Kidney glomerular epithelial cell (primary cell): Measurements from ENCODE around the gene TOGARAM2.

ENCODE experiments used
- DNase-seq: peaks from one replicate; lab custom pipeline; 2025; lab: John Stamatoyannopoulos, UW

The TOGARAM2 gene

DNA sequence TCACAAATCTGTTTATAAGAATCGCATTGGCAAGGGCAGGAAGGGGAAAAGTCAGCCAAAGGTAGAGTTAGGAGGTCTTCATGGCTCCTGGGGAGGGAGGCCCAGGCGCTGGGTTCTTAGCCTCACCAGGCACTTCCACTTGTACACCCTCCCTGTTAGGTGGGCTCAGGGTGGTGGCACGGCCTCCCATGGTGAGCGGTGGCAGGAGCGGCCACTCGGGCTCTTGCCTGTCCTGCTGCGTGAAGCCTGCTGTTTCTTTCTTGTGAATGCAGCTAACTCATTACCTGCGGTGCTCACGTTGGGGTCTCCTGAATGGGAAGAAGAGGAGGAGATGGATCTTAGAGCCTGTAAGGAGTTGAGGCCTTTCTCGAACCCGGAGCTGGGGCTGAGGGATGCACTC lies 40.8 kb downstream of the TOGARAM2 start:
- no peak for DNase-seq

DNA sequence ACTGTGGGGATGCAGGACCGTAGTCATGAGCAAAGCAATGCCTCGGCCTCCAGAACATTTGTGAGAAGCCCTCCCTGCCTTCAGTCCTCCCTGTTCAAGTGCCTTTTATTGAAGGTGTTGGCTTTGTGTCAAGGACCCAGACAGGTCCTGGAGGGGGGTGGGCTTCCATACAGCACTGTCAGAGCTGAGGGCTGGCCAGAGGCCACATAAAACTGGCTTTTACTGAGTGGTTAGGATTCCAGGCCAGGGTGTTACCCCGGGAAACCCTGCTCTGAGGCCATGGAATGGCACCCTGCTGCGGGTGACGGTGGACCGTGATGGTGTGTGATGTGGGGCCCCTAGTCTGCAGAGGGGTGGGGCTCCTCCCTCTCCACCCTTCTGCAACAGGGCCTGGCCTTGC lies 41.6 kb downstream of the TOGARAM2 start:
- no peak for DNase-seq

GRCh38 chr2:29023188-29023587 lies 42.1 kb downstream of the TOGARAM2 start:
- no peak for DNase-seq

GRCh38 chr2:29024882-29025430 lies 43.9 kb downstream of the TOGARAM2 start:
- DNase-seq = no peak

DNA sequence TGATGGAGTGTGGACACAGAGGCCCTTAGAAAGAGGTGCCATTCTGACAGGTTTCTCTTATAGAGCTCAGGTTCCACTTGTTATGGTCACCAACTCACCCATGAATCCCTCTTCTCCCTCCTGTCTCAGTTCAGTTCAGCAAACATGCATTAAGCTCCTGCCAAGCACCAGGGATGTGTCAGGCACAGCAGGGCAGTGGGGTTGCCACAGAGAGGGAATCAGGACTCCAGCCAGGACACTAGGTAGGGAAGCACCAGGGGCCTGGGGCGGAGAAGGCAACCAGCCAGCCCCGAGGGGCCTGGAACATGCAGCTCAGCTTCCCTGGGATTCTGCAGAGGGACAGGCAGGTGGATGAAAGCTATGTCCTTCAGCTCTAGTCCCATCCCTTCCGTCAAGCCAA lies 44.6 kb downstream of the TOGARAM2 start:
- no peak for DNase-seq

GRCh38 chr2:29031046-29031445 lies 49.9 kb downstream of the TOGARAM2 start:
- DNase-seq = no peak

GRCh38 chr2:29032189-29032588 lies 51.1 kb downstream of the TOGARAM2 start:
- no peak for DNase-seq

GRCh38 chr2:29033172-29033571 lies 52.1 kb downstream of the TOGARAM2 start:
- DNase-seq = peak; percentile 39

GRCh38 chr2:29033656-29034055 lies 52.6 kb downstream of the TOGARAM2 start:
- DNase-seq = no peak

DNA sequence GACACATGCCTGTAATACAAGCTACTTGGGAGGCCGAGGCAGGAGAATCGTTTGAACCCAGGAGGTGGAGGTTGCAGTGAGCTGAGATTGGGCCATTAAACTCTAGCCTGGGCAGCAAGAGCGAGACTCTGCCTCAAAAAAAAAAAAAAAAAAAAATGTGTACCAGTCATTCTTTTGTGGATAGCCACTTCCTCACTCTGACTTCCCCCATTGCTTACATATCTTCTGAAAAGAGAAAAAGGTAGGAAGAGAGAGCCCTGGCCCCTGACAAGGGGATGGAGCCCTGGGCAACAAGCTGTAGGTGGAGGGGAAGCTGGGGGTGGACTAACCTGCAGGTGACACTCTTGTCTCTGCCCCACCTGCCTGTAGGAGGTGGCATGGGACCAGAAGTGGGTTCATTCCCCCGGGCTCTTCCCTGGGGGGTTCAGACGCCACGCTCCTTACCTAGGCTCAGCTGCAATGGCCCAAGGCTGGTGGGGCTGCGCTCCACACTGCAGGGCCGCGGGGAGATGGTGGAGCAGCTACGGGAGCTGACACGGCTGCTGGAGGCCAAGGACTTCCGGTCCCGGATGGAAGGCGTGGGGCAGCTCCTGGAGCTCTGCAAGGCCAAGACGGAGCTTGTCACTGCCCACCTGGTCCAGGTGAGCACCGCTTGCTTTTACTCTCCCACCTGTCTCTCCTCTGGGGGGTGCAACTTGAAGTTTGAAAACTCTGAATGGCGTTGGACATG lies 54.1 kb downstream of the TOGARAM2 start:
- DNase-seq = no peak

DNA sequence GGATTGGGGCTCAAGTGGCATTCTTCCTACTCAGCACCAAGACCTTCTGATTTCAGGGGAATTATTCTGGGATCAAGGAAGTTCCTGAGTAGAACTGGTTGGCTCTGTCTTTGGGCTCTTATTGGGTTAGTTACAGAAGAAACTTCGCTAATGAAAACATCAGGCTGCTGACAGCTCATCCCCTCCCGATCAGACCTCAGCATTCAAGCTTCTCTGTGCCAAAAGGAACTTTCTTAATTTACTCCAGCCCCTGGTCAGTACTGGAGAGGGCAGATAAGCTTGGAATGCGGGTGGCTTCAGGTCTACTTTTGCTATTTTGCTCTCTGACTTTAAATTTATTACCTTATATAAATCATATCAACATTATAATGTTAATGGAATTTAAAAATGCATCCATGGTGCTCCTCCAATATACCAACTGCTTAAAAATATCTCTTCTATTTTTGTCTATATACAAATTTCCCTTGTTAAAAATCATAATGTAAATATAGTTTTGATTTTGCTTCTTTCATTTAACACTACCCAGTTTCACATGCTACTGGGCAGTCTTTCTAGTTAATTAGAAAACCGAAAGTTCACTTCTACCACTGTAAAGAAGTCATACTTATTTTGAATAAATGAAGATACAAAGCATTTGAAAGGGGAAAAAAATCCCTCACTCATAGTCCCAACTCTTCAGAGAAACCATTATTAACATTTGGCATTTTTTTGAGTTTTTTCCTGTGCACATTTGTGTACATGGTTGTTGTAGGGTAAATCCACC lies 58.8 kb downstream of the TOGARAM2 start:
- no peak for DNase-seq

DNA sequence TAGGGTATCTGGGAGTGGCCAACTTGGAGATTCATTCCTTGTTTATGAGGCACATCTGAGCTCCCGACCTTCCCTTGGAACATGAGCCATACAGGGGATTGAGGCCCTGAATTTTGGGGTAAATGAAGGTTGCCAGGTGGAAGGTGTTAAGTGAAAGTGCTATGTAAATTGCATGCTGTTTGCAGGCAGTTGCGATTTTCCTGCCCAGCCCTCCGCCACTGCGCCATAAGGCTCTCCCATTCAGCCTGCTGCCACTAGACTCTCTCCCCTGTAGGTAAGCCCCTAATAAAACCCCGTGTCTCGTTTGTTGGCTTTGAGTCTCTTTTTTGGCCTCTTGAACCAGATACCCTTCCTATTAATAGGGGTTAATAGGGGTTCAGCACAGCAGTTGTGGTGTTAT lies 59.5 kb downstream of the TOGARAM2 start:
- no peak for DNase-seq

GRCh38 chr2:29041161-29041660 lies 60.1 kb downstream of the TOGARAM2 start:
- no peak for DNase-seq

DNA sequence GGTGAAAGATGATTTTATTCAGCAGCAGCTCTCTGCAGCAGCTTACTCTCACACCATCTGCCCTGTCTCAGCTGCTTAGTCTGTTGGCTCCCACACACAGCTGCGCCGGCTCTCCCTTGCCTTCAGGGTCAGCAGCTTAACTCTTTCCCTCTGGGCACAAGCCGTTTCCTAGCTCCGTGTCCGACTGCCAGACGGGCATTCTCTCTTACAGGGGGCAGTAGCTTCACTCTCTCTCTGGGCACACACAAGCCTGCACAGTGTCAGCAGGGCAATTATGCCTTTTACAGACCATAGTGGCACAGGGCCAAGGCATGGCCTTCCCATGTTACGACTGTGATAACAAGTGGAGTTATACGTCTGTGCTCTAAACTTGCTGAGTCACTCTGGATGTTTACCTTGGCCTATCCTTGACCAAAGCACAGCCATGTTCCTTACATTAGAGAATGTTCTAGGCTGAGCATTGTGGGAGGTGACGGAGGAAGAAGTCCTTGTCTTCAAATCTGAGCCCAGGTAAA lies 61.5 kb downstream of the TOGARAM2 start:
- no peak for DNase-seq

- no peak for DNase-seq
Observed at GRCh38 chr2:29044459-29044858, 63.4 kb downstream of the TOGARAM2 start.

DNA sequence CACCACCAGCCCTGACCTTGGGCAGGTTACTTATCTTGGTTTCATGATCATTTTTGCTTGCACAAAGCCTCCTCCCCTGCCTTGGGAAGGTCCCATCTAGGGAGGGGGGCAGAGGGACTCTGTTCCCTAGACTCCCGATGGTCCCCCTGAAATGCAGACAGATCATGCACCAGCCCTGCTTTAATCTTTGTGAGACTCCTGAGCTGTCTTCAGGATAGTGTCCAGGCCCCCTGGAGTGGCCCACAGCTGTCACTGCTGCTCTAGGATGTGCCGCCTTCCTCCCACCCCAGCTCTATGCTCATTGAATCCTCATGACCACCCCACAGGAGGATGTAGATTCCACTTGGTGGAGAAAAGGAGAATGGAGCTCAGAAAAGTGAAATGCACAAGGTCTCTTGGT lies 65.2 kb downstream of the TOGARAM2 start:
- DNase-seq = no peak

GRCh38 chr2:29047083-29047845 lies 66.2 kb downstream of the TOGARAM2 start:
- DNase-seq = no peak

DNA sequence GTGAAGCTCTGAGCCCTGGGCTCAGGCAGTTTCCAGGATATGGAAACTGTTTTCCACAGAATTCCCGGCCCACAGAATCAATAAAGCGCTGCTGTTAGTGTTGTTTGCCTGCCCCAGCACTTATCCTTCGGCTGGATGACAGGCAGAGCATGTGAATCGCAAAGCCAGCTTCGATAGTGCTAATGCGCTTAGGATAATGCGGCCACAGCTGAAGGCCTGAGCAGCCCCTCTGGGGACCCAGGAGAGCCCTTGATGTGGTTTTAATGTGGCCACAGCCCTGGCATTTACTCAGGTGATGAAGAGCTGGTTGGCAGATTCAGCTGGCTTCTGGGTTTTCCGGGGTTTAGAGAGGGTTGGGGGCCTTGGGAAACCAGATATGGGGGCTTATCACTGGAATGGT lies 69.5 kb downstream of the TOGARAM2 start:
- no peak for DNase-seq

- DNase-seq = no peak
Observed at GRCh38 chr2:29051730-29052129, 70.6 kb downstream of the TOGARAM2 start.

DNA sequence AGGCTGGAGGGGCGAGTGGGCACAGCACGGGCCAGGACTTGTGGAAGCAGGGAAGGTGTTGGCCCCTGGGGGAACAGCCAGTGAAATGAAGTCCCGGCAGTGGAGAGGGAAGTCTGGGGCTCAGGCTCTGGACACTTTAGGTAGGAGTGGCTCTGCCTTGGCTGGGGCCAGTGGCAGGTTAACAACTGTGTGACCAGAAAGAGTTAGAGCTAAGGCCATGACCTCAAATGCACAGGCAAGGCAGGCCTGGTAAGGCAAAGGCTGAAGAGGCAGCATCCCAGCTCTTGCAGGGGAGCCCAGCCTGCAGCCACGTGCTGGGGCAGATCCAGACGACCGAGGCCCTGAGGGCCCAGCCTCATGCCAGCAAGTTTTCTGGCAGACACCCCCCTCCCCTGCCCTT lies 71.7 kb downstream of the TOGARAM2 start:
- no peak for DNase-seq

DNA sequence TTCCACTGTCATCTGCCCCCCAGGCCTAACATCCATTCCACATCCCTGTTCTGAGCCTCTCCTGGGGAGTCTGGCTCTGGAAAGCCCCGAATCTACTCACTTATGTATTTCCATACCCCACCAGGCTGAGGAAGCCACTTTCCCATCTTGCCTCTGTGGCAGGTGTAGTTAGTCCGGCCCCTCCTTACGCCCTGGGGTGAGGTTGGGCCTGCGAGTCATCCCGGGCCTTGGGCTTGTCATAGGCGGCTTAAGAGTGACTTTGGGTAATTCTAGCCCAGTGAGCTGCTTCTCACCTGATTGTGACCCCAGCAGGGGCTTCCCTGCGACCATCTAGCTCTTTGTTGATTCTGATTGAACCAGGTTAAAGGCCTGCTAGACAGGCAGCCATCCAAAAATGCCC lies 72.1 kb downstream of the TOGARAM2 start:
- DNase-seq = no peak
